Measurements from ENCODE around the gene OIT3.
A peak's percentile ranks its signal among the peaks of the same experiment; 100 is the strongest.
"Not testable (repeated sequence)": the region's sequence is repeated elsewhere in the genome, so short reads cannot be mapped to it uniquely, and the experiment has no call there.

OIT3 gene

GRCh38 chr10:72912736-72913135, 19.2 kb downstream of the OIT3 start (continued):
- TF ChIP-seq, protein P1, sequence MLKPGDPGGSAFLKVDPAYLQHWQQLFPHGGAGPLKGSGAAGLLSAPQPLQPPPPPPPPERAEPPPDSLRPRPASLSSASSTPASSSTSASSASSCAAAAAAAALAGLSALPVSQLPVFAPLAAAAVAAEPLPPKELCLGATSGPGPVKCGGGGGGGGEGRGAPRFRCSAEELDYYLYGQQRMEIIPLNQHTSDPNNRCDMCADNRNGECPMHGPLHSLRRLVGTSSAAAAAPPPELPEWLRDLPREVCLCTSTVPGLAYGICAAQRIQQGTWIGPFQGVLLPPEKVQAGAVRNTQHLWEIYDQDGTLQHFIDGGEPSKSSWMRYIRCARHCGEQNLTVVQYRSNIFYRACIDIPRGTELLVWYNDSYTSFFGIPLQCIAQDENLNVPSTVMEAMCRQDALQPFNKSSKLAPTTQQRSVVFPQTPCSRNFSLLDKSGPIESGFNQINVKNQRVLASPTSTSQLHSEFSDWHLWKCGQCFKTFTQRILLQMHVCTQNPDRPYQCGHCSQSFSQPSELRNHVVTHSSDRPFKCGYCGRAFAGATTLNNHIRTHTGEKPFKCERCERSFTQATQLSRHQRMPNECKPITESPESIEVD (tag by site-specific recombination; IDR thresholded peaks at IDR 0.05) = peak; percentile 68; the same call in 1 of the 2 replicates

GRCh38 chr10:72913287-72913686, 19.7 kb downstream of the OIT3 start:
- POLR2A ChIA-PET = no interaction called here

DNA sequence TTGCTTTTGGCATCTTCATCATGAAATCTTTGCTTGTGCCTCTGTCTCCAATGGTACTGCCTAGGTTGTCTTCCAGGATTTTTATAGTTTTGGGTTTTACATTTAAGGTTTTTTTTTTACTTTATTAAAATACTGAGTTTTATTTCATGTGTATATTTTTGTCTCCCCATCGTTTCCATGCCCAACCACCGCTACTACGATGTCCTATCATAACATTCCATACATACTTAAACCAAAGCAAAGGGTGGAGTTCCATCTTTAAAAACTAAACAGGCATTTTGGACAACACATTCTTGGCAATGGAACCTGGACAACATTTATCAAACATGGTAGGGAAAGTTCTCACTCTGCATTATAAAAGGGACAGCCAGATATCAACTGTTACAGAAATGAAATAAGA, 23.7 kb downstream of the OIT3 start:
- H3K9me3 ChIP-seq (ENCODE audit: control insufficient read depth, insufficient read depth, low read depth, low read length); H3K4me1 ChIP-seq (ENCODE audit: control insufficient read depth, insufficient read depth, low read length); H3K4me3 ChIP-seq (ENCODE audit: low read depth, low read length); POLR2A ChIA-PET; H3K36me3 ChIP-seq (ENCODE audit: control insufficient read depth in 2 of 2, insufficient read depth in 1 of 2, low read length in 2 of 2); H3K27ac ChIP-seq (ENCODE audit: extremely low read depth, low read depth, low read length); CTCF ChIA-PET: not testable (repeated sequence)

More at GRCh38 chr10:72913287-72913686, 19.7 kb downstream of the OIT3 start:
- Histone ChIP-seq H3K4me1 (ENCODE audit: control insufficient read depth, insufficient read depth, low read length) (no peaks in the 10 kb centered on the region), H3K9me3 (ENCODE audit: control insufficient read depth, insufficient read depth, low read depth, low read length) (no peaks in the 10 kb centered on the region), H3K4me3 (ENCODE audit: low read depth, low read length) (no peak overlapping the region), H3K27ac (ENCODE audit: extremely low read depth, low read depth, low read length) (no peak overlapping the region), H3K36me3 (ENCODE audit: control insufficient read depth in 2 of 2, insufficient read depth in 1 of 2, low read length in 2 of 2) (no peaks in the 10 kb centered on the region)
- CTCF ChIA-PET = no interaction called here
- TF ChIP-seq ZNF670 (tag by site-specific recombination; IDR thresholded peaks at IDR 0.05; ENCODE audit: low read depth) = no peak
- TF ChIP-seq ZNF10 (tag by site-specific recombination; IDR thresholded peaks at IDR 0.05) = no peak
- TF ChIP-seq ZNF426 (tag by site-specific recombination; IDR thresholded peaks at IDR 0.05) = no peak
- TF ChIP-seq ZNF621 (tag by site-specific recombination; IDR thresholded peaks at IDR 0.05) = no peak
- TF ChIP-seq ZNF335 (tag by site-specific recombination; conservative IDR thresholded peaks at IDR 0.05) = no peak
- no peak for TF ChIP-seq MZF1 (tag by site-specific recombination; IDR thresholded peaks at IDR 0.05; ENCODE audit: borderline replicate concordance)
- no peak for TF ChIP-seq ZNF837 (tag by site-specific recombination; IDR thresholded peaks at IDR 0.05)
- no peak for TF ChIP-seq ZNF776 (tag by site-specific recombination; IDR thresholded peaks at IDR 0.05; ENCODE audit: borderline replicate concordance)
- TF ChIP-seq ZNF202 (tag by site-specific recombination; IDR thresholded peaks at IDR 0.05; ENCODE audit: borderline replicate concordance) = no peak
- TF ChIP-seq KLF10 (tag by site-specific recombination; IDR thresholded peaks at IDR 0.05) = no peak
- no peak for TF ChIP-seq ZIC2 (tag by site-specific recombination; IDR thresholded peaks at IDR 0.05)
- TF ChIP-seq TRIM28 (IDR thresholded peaks at IDR 0.05; ENCODE audit: borderline replicate concordance, low read length) = no peak
- TF ChIP-seq, protein P1 (tag by site-specific recombination; IDR thresholded peaks at IDR 0.05) = no peak
- TF ChIP-seq ZNF548 (tag by site-specific recombination; IDR thresholded peaks at IDR 0.05) = no peak
- no peak for TF ChIP-seq ZNF184 (tag by site-specific recombination; IDR thresholded peaks at IDR 0.05)
- no peak for TF ChIP-seq ZNF23 (tag by site-specific recombination; IDR thresholded peaks at IDR 0.05; ENCODE audit: borderline replicate concordance)

DNA sequence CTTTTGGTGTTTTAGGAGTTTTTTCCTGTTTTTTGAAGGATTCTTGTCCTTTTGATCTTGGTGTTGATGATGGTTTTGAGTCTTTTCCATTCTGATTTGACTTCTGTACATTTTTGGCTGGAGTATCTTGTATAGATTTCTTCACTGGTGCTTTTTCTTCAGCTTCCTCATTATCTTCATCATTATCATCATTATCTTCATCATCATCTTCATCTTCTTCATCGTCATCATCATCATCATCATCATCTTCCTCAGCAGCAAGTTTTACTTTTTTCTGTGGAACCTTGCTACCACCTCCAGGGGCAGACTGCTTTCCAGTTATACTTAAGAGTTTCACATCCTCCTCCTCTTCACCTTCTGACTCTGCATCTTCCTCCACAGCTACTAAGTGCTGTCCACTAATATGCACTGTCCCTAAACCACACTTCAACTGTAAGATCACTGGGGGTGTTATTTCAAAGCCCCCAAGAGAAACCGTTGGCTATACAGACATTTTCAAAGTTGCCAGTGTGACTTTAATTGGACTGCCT, 24.3 kb downstream of the OIT3 start:
- CTCF ChIA-PET = interaction anchor here (0.6 kb wide), 1 partner anchor 554 kb away, joined by 4 read pairs; no protein-coding TSS in a partner anchor
- H3K9me3 ChIP-seq (ENCODE audit: control insufficient read depth, insufficient read depth, low read depth, low read length); POLR2A ChIA-PET: not testable (repeated sequence)

More for the DNA sequence above, 24.3 kb downstream of the OIT3 start:
- not testable (repeated sequence) for H3K36me3 ChIP-seq (ENCODE audit: control insufficient read depth in 2 of 2, insufficient read depth in 1 of 2, low read length in 2 of 2); H3K4me1 ChIP-seq (ENCODE audit: control insufficient read depth, insufficient read depth, low read length); H3K4me3 ChIP-seq (ENCODE audit: low read depth, low read length); H3K27ac ChIP-seq (ENCODE audit: extremely low read depth, low read depth, low read length)
- TF ChIP-seq ZNF513 (tag by site-specific recombination; IDR thresholded peaks at IDR 0.05) = peak; percentile 99
